Activated naive CD4-positive, alpha-beta T cell treated with anti-CD3 and anti-CD28 coated beads, Interleukin-2, amount 50 U/mL, for 72 hours (primary cell): ENCODE results near the gene PRRT1. TPM values are rescaled to one million over a fixed set of nuclear protein-coding genes. Genes with fewer than 3 reads are reported as not detected.
"Not testable (repeated sequence)": the region's sequence is repeated elsewhere in the genome, so short reads cannot be mapped to it uniquely, and the experiment has no call there.

Experiments
- ATAC-seq, 2 donors: fragments of 150-1000 bp; cut with Tn5 transposase; 2 replicates each; pipeline ENCODE4 v1.10.0; 2021; ENCODE audit warnings: mild to moderate bottlenecking in 2 of 2, moderate library complexity in 2 of 2
- DNase-seq, 2 donors: peaks; one replicate each; pipeline ENCODE4 v3.0.0; 2021 to 2022; ENCODE audit warnings: low spot score in 2 of 2
- H3K27ac Mint-ChIP-seq, 2 donors: one replicate each; pipeline ENCODE4 v1.8.0; 2022; ENCODE audit warnings: mild to moderate bottlenecking in 2 of 2, mixed read lengths in 2 of 2
- H3K36me3 Mint-ChIP-seq, 2 donors: one replicate each; pipeline ENCODE4 v1.8.0; 2022; ENCODE audit warnings: mixed read lengths in 2 of 2
- H3K9me3 Mint-ChIP-seq, 2 donors: one replicate each; pipeline ENCODE4 v1.8.0; 2022; ENCODE audit warnings: mixed read lengths in 2 of 2
- total RNA-seq, 2 donors: library from RNA; stranded (reverse); gene quantifications; one replicate each; pipeline ENCODE4 v1.2.3, GENCODE V29; 2022

PRRT1 gene
- total RNA-seq, 2 donors from 2014 or later, result 0.77 to 0.84 TPM

DNA sequence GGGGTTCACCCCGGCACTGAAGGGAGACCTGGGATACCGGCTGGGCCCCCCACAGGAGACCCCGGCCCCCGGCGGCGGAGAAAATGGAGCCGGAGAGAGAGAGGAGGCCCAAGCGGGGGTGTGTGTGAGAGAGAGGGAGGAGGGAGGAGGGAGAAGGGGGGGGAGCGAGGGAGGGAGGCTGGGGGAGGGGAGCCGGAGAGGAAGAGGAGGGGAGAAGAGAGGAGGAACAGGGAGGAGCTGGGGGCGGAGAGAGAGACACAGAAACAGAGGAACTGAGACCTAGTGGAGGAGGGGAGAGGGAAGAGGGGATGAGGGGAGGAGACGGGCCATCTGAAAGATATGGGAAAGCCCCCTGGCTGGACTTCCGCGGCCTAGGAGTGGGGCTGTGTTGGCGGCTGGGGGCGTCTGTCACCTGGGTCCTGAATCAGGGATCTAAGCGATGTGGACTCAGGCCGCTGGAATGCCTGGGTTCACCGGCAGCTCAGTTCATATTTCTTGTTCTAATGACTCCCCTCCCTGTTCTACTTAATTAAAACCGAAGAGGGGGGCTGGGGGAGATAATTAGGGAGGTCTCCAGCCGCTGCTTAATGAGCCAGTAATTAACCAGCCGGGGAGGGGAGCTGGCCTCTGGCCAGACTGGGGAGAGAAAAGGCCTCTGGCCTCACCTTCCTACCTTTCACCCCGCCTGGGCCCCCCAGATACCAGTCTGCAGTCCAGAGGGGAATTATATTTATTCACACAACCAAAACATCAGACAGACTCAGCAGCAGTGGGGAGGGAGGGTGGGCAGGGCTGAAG lies 38.5 kb upstream of the PRRT1 start, which contains the start of gene PBX2:
Gene PBX2 (minus strand): TSS at position 149 of the 798 bp plus-strand sequence. CDS start 287 bp downstream, outside the sequence.
- Mint-ChIP-seq H3K27ac (peak within 1 kb of the TSS; percentile 94 to 97), H3K9me3 (no peaks in the 10 kb centered on the region), H3K36me3 (peaks cover 45 to 57% of the 10 kb centered on the region in 2 donors)
- DNase-seq (peak; percentile 64 to 77), ATAC-seq (peak; percentile 65 to 72)

DNA sequence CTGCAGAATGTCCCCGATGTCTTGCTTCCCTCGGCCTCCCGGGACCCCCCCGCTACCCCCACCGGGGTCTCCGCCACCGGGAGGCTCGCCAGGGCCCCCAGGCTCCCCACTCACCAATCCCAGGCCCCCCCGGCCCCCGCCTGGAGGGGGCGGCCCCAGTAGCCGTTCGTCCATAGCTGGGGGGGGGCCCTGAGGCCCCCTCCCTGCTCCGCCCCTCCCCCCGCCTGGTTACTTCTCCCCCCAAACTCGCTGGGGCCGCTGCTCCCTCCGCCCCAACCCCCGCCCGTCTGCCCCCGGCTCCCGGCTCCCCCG lies 38.0 kb upstream of the PRRT1 start:
- Mint-ChIP-seq H3K27ac (peak overlapping the region in 1 of 2 donors; percentile 94), H3K36me3 (peaks cover 45 to 57% of the 10 kb centered on the region in 2 donors), H3K9me3 (no peaks in the 10 kb centered on the region)
- no peak for DNase-seq
- no peak for ATAC-seq

DNA sequence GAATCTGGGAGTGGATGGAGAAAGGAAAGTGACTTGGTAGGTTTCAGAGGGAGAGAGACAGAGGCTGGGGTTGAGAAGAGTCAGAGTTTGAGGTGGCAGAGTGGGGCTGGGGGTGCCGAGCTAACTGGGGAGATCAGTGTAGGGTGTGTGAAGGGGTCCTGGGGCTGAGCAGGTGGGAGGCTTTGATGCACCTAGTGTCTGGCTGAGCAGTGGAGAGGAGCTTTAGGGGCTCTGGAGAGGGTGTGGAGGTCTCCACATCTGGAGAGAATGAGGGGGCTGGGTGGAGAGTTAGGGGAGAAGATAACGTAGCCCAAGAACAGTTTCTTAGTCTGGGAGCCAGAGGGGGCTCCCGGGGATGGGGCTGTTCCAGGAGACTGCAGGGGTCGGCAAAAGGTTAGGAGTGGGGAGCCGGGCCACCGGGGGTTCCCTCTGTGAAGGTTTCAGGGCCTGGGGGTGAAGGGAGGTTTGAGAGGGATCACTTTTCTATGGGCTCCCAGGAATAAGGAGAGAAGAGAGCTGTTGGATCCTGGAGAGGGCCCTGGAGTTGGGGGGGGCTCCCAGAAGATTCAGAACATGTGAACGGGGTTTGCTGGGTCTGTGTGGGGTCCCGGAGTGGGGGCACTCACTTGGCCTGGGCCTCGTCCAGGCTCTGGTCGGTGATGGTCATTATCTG lies 37.5 kb upstream of the PRRT1 start:
- H3K36me3 Mint-ChIP-seq, result peaks cover 45 to 57% of the 10 kb centered on the region in 2 donors
- DNase-seq (no peak), ATAC-seq (no peak)
- peak overlapping the region; percentile 94 to 95 for H3K27ac Mint-ChIP-seq
- no peaks in the 10 kb centered on the region for H3K9me3 Mint-ChIP-seq

DNA sequence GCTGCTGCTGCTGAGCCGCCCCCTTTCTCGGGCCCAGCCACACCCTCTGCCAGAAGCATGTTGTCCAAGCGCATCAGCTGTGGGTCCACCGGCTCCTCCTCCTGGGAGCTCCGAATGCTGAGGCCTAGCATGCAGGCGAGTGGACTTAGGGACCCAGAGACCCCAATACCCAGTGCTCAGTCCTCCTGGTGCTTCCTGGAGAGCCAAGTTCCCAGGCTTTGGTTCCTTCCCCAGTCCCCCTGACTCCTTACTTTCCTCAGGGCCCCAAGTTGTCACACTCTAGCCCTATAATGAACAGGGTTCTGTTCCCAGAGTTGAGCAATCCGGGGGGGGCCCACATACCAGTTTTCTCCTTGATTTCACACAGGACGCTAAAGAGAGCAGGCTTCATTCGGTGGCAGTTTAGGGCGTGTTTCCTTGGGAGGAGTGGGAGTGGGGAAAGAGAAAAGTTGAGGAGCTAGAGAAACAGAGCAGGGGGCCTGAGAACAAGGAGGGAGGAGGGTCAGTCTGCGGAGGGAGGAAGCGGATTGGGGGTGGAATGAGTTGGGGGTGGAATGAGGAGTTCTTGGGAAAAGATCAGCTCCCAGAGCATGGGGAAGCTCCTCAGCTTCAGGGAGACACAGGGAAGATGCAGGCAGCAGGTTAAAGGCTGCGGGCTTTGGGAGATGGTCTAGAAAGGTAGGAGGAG lies 36.8 kb upstream of the PRRT1 start:
- H3K36me3 Mint-ChIP-seq, result peaks cover 45 to 57% of the 10 kb centered on the region in 2 donors
- H3K27ac Mint-ChIP-seq, result peak overlapping the region; percentile 94 to 95
- H3K9me3 Mint-ChIP-seq, result no peaks in the 10 kb centered on the region
- DNase-seq (no peak), ATAC-seq (no peak)

DNA sequence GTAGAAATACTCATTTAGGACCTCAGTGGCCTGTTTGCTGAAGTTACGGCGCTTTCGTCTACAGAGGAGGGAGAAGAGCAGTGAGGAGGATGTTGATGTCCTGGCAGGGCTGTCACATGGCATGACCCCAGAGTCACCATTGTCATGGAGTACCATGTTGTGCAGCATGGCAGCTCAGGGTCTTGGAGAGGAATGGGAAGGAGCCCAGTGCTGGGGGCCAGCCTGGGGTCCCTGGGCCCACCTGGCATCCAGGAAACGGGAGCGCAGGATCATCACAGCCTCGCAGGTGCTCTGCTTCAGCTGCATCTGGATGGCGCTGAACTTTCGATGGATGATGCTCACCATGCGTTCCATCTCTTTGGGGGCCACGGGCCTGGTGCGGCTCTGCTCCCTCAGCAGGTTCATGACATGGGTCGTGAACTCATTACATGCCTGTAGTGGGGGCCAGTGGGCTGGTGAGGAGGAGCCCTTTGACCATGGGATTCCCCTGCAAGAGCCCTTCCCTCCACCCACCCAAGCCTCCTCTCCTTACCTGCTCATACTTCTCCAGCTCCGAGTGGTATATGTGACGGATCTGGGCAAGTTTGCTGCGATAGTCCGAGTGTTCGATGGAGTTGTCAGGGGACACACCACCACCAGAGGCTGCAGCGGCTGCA lies 36.1 kb upstream of the PRRT1 start:
- not testable (repeated sequence) for DNase-seq, ATAC-seq, H3K9me3 Mint-ChIP-seq
- H3K27ac Mint-ChIP-seq, result peak overlapping the region; percentile 94 to 95
- H3K36me3 Mint-ChIP-seq, result peaks cover 45 to 57% of the 10 kb centered on the region in 2 donors

GRCh38 chr6:32187009-32187709 lies 35.4 kb upstream of the PRRT1 start:
- Mint-ChIP-seq H3K9me3 (no peaks in the 10 kb centered on the region), H3K27ac (peak overlapping the region; percentile 94), H3K36me3 (peaks cover 45 to 51% of the 10 kb centered on the region in 2 donors)
- ATAC-seq, result no peak
- no peak for DNase-seq

GRCh38 chr6:32186151-32186840 lies 34.6 kb upstream of the PRRT1 start:
- not testable (repeated sequence) for DNase-seq, H3K9me3 Mint-ChIP-seq
- Mint-ChIP-seq H3K27ac (peak overlapping the region; percentile 94), H3K36me3 (peaks cover 37 to 43% of the 10 kb centered on the region in 2 donors)
- peak in 1 of 2 donors; percentile 3 for ATAC-seq

GRCh38 chr6:32185681-32186131 lies 34.0 kb upstream of the PRRT1 start:
- H3K9me3 Mint-ChIP-seq, DNase-seq: not testable (repeated sequence)
- peak overlapping the region; percentile 92 to 94 for H3K27ac Mint-ChIP-seq
- peak; percentile 45 to 60 for ATAC-seq
- H3K36me3 Mint-ChIP-seq, result peaks cover 33 to 43% of the 10 kb centered on the region in 2 donors

DNA sequence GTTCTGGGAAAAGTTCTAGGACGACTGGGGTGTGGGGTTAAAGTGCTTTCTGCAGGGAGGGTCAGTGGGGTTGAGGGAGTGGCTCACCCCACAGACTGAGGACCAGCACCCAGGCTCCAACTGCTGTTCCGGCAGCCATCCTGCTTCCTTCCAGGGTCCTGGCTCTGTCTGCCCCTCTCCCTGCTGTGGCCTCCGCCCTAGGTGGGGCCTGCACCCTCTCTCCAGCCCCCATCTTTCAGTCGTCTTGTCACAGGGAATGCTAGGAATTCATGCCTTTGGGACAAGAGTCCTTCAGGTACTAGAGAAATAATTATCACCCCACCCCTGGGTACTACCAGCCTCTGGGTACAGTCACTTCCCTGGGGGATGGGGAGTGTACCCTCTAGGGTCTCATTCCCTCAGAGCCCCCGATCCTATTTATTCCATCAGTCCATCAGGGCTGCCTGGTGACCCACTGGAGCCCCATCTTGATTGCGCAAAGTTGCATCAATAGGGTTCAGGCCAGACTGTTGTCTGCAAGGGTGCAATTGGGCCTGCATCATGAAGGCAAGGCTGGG lies 32.4 kb upstream of the PRRT1 start, which contains the start of gene AGER:
Gene AGER (minus strand): TSS at position 170 of the 557 bp plus-strand sequence. CDS start 31 bp downstream, at position 139.
- Mint-ChIP-seq H3K9me3 (no peaks in the 10 kb centered on the region), H3K36me3 (peaks cover 38 to 52% of the 10 kb centered on the region in 2 donors), H3K27ac (peak within 1 kb of the TSS in 1 of 2 donors; percentile 57)
- no peak for ATAC-seq
- DNase-seq, result no peak

- peak overlapping the region in 1 of 2 donors; percentile 57 for H3K27ac Mint-ChIP-seq
- H3K36me3 Mint-ChIP-seq, result peaks cover 38 to 52% of the 10 kb centered on the region in 2 donors
- ATAC-seq (no peak), DNase-seq (no peak)
- H3K9me3 Mint-ChIP-seq, result no peaks in the 10 kb centered on the region
These were observed 31.8 kb upstream of the PRRT1 start for GRCh38 chr6:32183483-32184083.

- Mint-ChIP-seq H3K36me3 (peaks cover 36 to 52% of the 10 kb centered on the region in 2 donors), H3K9me3 (no peaks in the 10 kb centered on the region), H3K27ac (peak overlapping the region; percentile 57 to 69)
- ATAC-seq (no peak), DNase-seq (no peak)
These were observed 31.3 kb upstream of the PRRT1 start for GRCh38 chr6:32183030-32183429.

GRCh38 chr6:32182555-32182981 lies 30.8 kb upstream of the PRRT1 start:
- Mint-ChIP-seq H3K27ac (peak overlapping the region; percentile 57 to 69), H3K36me3 (peaks cover 32 to 48% of the 10 kb centered on the region in 2 donors), H3K9me3 (no peaks in the 10 kb centered on the region)
- ATAC-seq (no peak), DNase-seq (no peak)

- DNase-seq, result no peak
- Mint-ChIP-seq H3K36me3 (peaks cover 26 to 42% of the 10 kb centered on the region in 2 donors), H3K9me3 (no peaks in the 10 kb centered on the region), H3K27ac (peak overlapping the region; percentile 57 to 93)
- ATAC-seq, result no peak
These were observed 30.3 kb upstream of the PRRT1 start for GRCh38 chr6:32181915-32182529.

GRCh38 chr6:32181148-32181702 lies 29.5 kb upstream of the PRRT1 start:
- peak overlapping the region; percentile 92 to 93 for H3K27ac Mint-ChIP-seq

More at GRCh38 chr6:32181148-32181702, 29.5 kb upstream of the PRRT1 start:
- H3K9me3 Mint-ChIP-seq, result no peaks in the 10 kb centered on the region
- DNase-seq (no peak), ATAC-seq (no peak)
- H3K36me3 Mint-ChIP-seq, result peaks cover 18 to 34% of the 10 kb centered on the region in 2 donors
